NCI-H1694 (cell line): ENCODE results near the gene SLC8B1.

ENCODE experiments used
- DNase-seq: peaks from one replicate; lab custom pipeline; 2025; lab: John Stamatoyannopoulos, UW

SLC8B1 gene

DNA sequence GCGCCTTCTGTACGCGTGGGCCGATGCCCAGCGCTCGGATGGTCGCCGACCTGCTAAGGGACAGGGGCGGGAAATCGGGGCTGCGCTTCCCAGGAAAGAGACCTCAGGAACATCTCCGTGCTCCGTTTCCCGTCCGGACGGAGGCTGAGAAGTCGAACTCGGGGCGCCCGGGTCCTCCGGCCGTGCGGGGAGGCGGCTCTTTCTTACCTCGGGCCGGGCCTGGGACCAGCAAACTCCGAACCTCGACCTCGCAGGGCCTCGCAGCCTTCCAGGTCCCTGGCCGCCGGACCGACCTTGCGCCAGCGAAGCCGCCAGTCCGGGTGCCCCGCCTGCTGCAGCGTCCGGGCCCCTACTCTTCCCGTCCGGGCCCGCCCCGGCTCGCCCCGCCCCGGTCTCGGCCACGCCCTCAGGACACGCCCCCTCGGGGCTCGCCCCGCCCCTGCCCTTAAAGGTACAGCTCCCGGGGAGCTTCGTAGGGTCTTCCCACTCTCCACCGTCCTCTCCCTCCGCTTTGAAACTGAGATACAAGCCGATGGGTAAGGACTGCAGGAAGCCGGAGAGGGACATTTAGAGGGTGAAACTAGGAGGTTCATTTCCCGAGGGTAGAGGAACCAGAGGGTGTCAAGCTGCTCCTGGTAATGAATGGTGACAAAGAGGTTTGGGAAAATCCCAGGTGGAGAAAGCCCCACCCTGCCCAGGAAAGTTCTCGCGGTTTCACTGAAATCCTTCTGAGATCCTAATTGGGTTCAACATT lies at the start of gene SLC8B1:
SLC8B1 (minus strand) TSS at position 324 of the 754 bp plus-strand sequence. CDS start 2,231 bp downstream, outside the sequence.
- peak; percentile 23 for DNase-seq

- no peak for DNase-seq
Observed at GRCh38 chr12:113382206-113382605, 47.3 kb upstream of the SLC8B1 start.

DNA sequence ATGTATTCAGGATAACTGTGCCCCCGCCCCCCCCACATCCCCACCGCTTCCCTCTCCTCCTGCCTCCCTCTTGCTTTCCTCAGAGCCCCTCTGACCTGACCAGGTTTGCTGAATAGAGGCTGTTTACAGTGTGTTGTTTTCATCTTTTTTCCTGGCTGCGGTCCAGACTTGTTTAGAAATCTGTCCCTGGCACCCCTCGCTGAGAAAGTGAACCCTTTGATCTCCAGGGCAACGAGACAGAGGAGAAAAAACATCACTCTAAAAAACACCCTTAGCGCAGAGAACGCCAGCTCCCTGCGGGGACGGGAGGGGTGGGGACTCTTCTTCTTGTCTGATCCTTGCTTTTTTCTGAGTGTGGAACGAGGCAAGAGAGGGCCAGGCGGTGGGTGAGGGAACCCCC lies 46.3 kb upstream of the SLC8B1 start:
- DNase-seq = no peak

DNA sequence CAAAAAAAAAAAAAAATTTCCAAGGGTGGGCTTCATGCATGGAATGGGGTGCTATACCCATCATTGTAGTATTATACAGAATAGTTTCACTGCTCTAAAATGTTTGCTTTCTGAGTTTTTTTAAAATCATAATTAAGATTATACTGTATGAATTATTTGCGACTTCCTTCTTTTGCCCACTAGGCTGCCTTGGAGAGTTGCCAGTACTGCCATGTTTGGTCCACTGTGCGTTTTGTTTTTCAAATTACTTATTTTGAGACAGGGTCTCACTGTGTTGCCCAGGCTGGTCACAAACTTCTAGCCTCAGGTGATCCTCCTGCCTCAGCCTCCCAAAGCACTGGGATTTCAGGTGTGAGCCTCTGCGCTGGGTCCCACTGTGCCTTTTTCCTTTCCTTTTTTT lies 43.4 kb upstream of the SLC8B1 start:
- DNase-seq = no peak

DNA sequence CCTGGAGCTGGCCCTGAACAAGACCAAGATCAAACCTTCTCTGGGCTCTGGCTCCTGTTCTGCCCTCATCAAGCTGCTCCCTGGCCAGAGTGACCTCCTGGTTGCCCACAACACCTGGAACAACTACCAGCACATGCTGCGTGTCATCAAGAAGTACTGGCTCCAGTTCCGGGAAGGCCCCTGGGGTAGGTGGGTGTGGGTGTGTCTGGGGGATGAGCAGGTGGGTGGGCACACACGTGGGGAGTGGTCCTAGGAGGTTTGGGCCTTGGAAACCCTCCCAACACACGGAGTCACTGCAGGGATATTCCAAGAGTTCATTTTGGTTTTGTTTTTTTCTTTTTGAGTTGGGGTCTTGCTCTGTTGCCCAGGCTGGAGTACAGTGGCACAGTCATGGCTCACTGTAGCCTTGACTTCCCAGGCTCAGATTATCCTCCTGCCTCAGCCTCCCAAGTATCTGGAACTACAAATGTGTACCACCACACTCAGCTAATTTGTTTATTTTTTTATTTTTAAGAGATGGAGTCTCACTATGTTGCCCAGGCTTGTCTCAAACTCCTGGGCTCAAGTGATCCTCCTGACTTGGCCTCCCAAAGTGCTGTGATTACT lies 40.0 kb upstream of the SLC8B1 start:
- no peak for DNase-seq

- no peak for DNase-seq
Observed at GRCh38 chr12:113373969-113374368, 39.1 kb upstream of the SLC8B1 start.

GRCh38 chr12:113373440-113373839 lies 38.5 kb upstream of the SLC8B1 start:
- no peak for DNase-seq

DNA sequence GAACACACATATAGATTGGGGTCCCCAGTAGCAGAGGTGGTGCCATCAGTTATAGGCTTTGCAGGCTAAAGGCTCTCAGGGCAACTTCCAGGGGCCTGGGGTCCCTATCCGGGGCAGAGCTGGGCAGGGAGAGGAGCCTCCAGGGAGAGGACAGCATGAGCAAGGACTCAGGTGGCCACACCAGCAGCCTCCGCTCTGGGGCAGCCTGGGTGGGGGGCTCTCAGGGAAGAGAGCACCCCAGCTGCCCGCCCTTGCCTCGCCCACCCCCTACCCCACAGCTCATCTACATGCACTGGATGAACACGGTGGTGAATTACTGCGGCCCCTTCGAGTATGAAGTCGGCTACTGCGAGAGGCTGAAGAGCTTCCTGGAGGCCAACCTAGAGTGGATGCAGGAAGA lies 37.5 kb upstream of the SLC8B1 start:
- no peak for DNase-seq

GRCh38 chr12:113371808-113372207 lies 36.9 kb upstream of the SLC8B1 start:
- no peak for DNase-seq

- DNase-seq = no peak
Observed at GRCh38 chr12:113370923-113371682, 36.2 kb upstream of the SLC8B1 start.

DNA sequence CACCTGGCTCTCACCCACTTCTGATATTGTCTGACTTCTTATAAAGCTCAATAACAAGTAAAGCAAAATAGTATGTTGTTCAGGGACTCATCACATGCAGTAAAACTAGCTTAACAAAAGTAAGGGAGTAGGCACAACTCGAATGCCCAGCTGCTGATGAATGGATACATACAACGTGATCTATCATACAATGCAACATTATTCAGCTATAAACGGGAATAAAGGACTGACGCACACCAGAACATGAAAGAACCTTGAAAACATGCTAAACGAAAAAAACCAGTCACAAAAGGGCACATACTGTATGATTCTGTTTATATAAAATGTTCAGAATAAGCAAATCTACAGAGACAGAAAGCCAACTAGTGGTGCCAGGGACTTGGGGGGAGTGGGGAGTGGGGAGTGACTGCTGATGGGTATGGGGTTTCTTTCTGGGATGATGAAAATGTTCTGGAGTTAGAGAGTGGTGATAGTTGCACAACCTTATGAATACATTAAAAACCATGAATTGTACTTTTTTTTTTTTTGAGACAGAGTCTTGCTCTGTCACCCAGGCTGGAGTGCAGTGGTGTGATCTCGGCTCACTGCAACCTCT lies 34.6 kb upstream of the SLC8B1 start:
- no peak for DNase-seq

DNA sequence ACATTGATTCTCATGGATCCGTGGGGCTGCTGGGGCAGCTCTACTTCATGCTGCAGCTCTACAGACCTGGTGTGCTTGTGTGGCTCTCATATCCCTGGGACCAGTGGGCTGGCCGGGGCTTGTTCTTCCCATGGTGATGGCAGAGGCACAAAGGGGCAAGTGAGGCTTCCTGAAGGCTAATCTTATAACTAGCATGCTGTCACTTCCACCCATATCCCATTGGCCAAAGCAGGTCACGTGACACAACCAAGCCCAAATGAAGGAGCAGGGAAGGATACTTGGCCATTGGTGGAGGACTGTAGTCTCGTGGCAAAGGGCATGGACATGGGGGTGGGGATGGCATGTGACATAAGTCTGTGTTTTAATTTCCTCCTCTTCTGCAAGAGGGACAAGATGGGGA lies 33.4 kb upstream of the SLC8B1 start:
- no peak for DNase-seq

GRCh38 chr12:113366827-113367226 lies 31.9 kb upstream of the SLC8B1 start:
- no peak for DNase-seq

DNA sequence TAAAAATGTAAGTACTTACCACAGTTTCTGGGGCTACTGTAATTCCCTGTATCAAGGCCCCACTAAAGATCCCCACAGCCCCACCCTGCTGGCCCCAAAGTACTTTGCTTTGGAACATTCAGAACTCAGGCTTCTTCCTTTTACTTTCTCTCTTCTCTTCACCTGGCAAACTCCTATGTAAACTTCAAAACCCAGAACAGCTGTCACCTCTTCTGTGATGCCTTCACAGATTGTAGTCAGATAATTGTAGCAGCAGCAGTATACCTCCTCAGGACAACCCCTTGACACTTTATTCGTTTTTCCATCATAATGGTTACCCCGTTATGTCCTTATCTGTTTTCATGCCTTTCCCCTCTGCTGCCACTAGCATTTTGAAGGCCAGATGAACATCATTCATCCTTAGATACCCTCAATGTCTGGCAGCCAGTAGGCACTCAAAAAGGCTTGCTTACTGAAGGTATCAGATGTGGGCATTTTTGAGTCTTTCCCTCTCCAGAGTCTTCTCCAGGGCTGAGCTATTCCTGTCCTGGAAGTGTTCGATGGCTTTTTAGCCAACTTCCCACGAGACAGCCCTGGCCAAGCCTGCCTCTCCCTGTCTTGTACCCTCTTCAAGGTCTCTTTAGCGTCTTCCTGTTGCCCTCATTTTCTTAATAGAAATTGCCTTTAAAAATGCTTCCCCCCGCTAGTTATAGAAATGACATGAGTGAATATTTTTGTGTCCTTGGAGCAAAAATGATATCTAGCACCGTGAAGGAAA lies 30.9 kb upstream of the SLC8B1 start:
- no peak for DNase-seq

DNA sequence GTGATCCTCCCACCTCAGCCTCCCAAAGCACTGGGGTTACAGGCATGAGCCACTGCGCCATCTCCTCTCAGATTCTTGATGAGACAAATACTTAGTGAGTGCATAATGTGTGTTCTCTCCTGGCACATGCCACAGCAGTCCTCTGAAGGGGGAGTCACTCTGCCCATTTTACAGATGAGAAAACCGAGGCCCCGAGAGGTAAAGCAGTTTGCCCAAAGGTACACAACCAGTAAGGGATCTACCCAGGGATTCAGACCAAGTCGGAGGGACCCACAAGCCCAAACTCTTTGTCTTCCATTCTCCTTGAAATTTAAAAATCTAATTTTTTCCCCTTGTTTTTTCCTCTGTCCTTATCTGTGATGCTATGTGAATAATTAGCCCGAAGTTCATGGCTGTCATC lies 29.8 kb upstream of the SLC8B1 start:
- DNase-seq = no peak

GRCh38 chr12:113361574-113362370 lies 26.9 kb upstream of the SLC8B1 start:
- DNase-seq = no peak

- no peak for DNase-seq
Observed at GRCh38 chr12:113359939-113360748, 25.2 kb upstream of the SLC8B1 start.

DNA sequence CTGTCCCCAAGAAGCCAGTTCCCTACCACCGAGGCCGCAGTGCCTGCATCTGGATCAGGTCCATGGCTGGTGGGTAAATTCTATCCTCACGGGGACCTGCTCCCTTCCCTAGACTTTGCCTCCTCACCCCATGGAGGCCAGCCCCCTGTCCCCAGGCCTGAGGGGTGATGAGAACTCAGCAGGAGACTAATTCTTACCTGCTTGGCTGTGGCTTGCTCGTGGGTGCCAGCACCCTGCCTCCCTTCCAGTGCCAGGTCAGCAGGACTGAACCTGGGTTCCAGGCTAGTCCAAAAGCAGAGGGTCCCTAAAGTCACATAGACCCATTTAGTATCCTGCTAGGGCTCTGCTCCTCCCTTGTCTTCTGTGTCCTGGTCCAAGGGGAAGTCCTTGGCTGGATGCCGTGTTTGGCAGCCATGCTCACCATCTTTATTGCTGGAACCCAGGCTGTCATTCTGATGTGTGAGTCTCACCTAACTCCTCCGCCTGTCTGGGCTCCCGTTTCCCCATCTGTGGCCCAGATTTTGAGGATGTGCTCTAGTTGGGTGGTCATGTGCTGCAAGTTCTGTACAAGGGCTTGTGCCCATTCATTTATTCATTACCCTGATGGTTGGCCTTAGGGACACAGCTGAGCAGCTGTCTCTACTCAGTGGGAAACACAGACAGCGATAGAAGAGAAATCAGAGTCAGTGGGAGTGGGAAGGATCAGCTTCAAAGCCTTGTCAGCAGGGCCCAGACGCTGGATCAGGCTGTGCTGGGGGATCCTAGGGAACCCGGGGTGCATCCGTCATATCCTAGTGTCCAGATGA lies 24.4 kb upstream of the SLC8B1 start:
- DNase-seq = peak; percentile 69

DNA sequence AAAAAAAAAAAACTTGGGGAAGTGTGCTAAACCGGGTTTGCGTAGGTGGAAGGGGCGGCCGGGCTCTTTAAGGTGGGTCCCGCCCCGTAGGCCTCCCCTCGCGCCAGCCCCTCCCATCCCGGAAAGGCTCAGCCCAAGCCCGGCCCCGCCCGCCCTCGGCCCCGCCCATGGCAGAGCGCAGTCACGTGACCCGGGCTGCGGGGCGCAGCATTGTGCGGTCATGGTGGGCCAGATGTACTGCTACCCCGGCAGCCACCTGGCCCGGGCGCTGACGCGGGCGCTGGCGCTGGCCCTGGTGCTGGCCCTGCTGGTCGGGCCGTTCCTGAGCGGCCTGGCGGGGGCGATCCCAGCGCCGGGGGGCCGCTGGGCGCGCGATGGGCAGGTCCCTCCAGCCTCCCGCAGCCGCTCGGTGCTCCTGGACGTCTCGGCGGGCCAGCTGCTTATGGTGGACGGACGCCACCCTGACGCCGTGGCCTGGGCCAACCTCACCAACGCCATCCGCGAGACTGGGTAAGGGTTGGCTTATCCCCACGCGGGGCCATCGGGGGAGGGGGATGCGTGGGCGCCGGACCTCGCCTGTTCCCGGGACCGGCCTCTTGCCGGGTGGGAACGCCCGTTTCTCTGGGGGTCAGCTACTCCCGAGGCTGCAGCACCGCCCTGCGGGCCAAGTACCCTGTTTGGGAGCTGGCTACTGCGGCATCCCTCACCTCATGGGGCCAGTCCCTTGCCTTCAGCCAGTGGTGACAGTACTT lies 23.6 kb upstream of the SLC8B1 start, which contains the start of gene PLBD2:
PLBD2 (plus strand) TSS at position 207 of the 752 bp plus-strand sequence; CDS start at position 221, 14 bp downstream.
- DNase-seq = peak; percentile 74
